Measurements from ENCODE around the gene AKAP11.
A peak's percentile ranks its signal among the peaks of the same experiment; 100 is the strongest.
"Not testable (repeated sequence)": the region's sequence is repeated elsewhere in the genome, so short reads cannot be mapped to it uniquely, and the experiment has no call there.

Gene AKAP11

GRCh38 chr13:42272115-42272803, at the start of gene AKAP11:
TSS of gene AKAP11 (plus strand) at chr13:42272152. CDS start at chr13:42286349, 14,197 bp downstream.
- peak; percentile 36 for DNase-seq (ENCODE audit: low spot score)

GRCh38 chr13:42223681-42224080, 48.3 kb upstream of the AKAP11 start:
- no peak for DNase-seq (ENCODE audit: low spot score)

- no peak for DNase-seq (ENCODE audit: low spot score)
Observed at GRCh38 chr13:42225051-42225450, 46.9 kb upstream of the AKAP11 start.

GRCh38 chr13:42226759-42227158, 45.2 kb upstream of the AKAP11 start:
- DNase-seq (ENCODE audit: low spot score), result not testable (repeated sequence)

- no peak for DNase-seq (ENCODE audit: low spot score)
Observed at GRCh38 chr13:42228527-42228926, 43.4 kb upstream of the AKAP11 start.

GRCh38 chr13:42229287-42229686, 42.7 kb upstream of the AKAP11 start:
- DNase-seq (ENCODE audit: low spot score), result no peak

- DNase-seq (ENCODE audit: low spot score), result no peak
Observed at GRCh38 chr13:42232671-42233070, 39.3 kb upstream of the AKAP11 start.

GRCh38 chr13:42233726-42234125, 38.2 kb upstream of the AKAP11 start:
- DNase-seq (ENCODE audit: low spot score), result no peak

- no peak for DNase-seq (ENCODE audit: low spot score)
Observed at GRCh38 chr13:42239161-42239560, 32.8 kb upstream of the AKAP11 start.

- DNase-seq (ENCODE audit: low spot score), result peak; percentile 3
Observed at GRCh38 chr13:42239644-42240043, 32.3 kb upstream of the AKAP11 start.

- no peak for DNase-seq (ENCODE audit: low spot score)
Observed at GRCh38 chr13:42246541-42246940, 25.4 kb upstream of the AKAP11 start.

GRCh38 chr13:42247883-42248282, 24.1 kb upstream of the AKAP11 start:
- DNase-seq (ENCODE audit: low spot score), result no peak

GRCh38 chr13:42255886-42256285, 16.1 kb upstream of the AKAP11 start:
- DNase-seq (ENCODE audit: low spot score), result no peak

- no peak for DNase-seq (ENCODE audit: low spot score)
Observed at GRCh38 chr13:42258747-42259146, 13.2 kb upstream of the AKAP11 start.

GRCh38 chr13:42259515-42259914, 12.4 kb upstream of the AKAP11 start:
- no peak for DNase-seq (ENCODE audit: low spot score)

GRCh38 chr13:42260903-42261654, 10.9 kb upstream of the AKAP11 start:
- DNase-seq (ENCODE audit: low spot score), result no peak

GRCh38 chr13:42266473-42266872, 5.5 kb upstream of the AKAP11 start:
- peak; percentile 17 for DNase-seq (ENCODE audit: low spot score)

- DNase-seq (ENCODE audit: low spot score), result no peak
Observed at GRCh38 chr13:42270160-42270856, 1.6 kb upstream of the AKAP11 start.

- no peak for DNase-seq (ENCODE audit: low spot score)
Observed at GRCh38 chr13:42270857-42271215, 1.1 kb upstream of the AKAP11 start.

GRCh38 chr13:42271337-42272114, 426 bp upstream of the AKAP11 start:
- DNase-seq (ENCODE audit: low spot score), result peak; percentile 97

- no peak for DNase-seq (ENCODE audit: low spot score)
Observed at GRCh38 chr13:42272804-42273175, 838 bp downstream of the AKAP11 start.

GRCh38 chr13:42274386-42275097, 2.6 kb downstream of the AKAP11 start:
- no peak for DNase-seq (ENCODE audit: low spot score)

Data from AG08395 (cell line).